GM18907 (cell line): ENCODE data around the gene FHOD1.

Source experiments
- ATAC-seq: cut with Tn5 transposase; IDR thresholded peaks from one replicate; pipeline ENCODE4 v1.9.1; 2021; ENCODE audit warnings: mild to moderate bottlenecking, moderate library complexity; ENCODE audit not compliant: unreplicated experiment

Gene FHOD1

DNA sequence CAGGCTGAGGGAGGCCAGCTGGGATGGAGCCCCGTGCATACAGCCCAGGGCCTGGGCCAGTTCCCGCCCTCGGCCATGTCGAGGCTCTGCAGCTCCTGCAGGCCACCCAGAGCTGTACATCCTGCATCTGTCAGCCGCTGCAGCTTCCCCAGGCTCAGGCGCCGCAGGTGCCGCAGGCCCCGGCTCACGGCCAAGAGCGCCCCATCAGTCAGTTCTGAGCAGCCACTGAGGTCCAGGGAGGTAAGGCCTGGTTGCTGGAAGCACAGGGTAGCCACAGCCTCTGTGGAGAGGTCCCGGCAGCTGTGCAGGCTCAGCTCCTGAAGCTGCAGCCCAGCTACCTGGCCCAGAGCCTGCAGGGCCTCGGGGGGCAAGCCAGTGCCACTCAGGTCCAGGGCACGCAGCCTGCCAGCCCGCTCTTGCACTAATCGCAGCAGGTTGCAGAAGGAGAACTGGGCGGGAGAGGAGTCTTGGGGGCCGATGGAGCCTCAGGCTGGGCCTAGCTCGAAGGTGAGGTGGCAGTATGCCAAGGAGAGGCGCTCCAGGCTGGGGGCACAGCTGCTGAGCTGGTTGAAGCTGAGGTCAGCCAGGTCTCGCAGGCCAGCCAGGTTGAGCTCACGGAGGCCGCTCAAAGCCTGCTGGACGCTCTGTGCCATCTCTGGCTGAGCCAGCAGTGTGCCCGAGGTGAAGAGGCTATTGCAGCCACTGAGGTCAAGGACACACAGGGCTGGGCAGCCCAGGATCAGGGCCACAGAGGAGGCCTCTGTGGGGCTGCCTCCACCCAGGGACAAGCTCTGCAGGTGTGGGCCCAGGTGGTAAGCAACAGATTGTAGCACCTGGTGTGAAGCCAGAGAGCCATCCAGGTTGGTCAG lies 37.0 kb downstream of the FHOD1 start:
- no peak for ATAC-seq

DNA sequence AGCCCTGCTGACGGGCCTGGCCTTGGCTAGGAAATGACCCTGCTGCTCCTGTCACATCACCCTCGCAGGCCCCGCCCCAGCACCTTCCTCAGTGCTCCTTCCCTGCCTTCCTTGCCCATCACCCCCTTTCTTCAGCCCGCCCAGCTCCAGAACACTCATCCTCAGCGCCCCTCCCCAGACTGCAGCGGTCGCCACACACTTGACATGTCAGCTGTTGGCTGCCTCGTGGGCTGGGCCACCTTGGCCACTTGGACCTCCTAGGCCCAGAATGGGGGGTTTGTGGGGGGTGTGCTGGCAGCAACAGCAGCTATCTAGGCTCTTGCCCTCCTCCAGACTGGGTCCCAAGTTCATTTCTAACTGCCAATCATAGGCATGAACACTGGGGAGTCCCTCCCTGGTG lies 37.7 kb downstream of the FHOD1 start:
- ATAC-seq = no peak

DNA sequence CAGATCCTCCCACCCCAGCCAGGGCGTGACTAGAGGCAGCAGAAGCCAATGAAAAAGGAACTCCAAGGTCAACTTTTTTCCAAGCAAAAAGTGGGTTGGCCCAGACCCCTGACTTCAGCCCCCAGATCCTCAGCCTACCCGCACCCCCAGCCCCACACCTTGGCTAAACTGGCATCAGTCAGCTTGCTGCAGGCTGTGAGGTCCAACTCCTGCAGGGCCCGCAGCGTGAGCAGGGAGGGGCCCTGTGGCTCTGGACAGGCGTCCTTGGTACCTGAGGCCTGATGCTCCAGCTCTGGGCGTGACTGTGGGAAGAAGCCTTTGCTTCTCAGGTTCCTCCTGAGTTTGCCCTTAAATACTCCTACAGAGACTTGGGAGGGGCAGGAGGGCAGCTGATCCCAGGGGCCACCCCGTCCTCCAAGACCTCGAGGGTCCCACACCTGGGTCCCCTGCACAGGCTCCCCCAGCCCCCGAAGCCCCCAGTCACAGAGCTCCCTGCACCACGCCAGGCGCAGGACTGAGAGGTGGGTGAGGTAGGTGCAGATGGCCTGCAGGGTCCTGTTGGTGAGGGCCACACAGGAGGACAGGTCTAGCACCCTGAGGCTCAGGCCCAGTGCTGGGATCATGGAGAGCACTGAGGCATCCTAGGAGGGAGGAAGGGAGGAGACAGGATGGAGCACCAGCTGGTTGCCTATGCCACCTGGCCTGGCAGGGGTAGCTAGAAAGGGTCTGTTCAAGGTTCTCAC lies 39.0 kb downstream of the FHOD1 start:
- no peak for ATAC-seq

DNA sequence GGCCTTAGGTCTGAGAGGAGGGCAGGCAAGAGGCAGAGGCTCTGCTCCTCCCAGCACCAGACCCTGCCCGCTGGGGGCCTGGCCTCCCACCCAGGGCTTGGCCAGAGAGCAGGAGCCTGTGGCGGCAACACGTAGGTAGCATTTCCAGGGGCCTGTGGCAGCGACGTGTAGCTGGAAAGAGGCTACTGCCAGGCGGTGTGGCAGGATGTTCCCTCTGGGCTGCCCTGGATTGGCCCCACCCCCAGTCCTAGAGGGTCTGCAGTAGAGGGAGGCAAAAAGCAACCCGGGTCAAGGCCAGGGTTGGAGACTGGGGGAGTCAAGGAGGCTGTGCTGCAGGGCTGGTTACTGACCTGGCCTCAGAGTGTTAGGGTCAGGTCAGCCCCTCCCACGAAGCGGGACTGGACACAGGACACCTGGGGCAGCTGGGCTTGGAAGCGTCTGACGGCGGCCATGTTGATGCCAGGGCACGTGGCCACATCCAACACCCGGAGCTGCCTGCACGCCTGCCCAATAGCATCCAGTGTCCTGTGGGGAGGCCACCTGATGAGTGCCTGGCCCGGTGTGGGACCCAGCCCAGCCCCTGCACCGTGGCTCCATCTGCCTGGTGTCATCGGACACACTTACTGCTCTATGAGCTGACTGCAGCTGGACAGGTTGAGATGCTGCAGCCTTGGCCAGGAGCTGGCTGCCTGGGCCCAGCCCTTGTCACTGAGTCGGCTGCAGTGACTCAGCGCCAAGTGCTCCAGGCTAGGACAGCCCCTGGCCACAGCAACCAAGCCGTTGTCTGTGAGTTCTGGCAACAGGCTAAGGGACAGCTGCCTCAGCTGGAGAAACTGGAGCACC lies 39.8 kb downstream of the FHOD1 start:
- ATAC-seq = no peak

DNA sequence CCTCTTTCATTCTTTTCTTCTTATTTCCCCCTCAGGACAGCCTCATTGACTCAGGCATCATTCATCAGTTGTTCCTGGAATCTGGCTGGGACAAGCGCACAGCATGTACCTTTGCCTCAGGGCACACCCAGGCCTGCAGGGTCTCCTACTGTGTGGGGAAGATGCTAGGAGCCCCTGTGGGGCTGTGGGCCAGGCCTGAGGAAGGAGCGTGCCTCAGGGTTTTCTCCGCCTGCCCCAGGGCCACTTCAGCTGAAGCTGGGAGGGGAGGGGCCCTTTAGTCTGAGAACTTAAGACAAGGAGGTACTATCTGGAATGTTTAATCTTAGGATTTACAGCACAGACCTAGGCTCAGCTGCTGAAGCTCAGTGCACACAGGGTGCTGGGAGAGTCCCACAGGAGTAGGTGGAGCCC lies 40.4 kb downstream of the FHOD1 start:
- ATAC-seq = no peak

DNA sequence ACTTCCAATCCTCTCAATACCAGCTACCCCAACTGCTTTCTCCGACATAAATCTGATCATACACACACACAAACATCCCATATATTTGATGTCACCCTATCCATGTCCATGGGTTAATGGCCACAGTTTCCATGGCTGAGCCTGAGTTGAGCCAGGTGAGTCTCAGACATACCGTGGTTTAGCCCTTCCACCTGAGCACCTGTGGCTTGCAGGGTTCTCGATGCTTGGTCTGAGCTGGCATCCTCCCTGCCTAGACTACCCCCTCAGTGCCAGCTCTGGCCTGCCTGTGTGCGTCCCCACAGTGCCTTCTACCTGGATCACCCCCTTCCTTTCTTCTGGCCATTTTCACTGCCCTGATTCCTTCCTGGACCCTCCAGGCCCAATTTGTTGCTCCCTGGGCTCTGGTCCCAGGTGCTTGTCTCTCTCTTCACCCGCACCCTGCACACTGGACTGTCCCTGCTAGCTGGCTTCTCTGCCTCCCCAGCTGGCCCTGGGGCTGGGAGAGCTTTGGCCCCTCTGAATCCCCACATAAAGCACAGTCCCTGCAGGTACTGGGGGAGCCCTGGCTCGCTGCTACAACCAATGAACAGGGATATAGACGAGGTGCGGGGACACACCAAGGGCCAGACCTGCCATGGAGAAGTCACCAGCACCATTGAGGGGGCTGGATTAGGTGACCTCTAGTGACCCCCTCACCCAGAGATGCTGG lies 41.0 kb downstream of the FHOD1 start:
- ATAC-seq = no peak

DNA sequence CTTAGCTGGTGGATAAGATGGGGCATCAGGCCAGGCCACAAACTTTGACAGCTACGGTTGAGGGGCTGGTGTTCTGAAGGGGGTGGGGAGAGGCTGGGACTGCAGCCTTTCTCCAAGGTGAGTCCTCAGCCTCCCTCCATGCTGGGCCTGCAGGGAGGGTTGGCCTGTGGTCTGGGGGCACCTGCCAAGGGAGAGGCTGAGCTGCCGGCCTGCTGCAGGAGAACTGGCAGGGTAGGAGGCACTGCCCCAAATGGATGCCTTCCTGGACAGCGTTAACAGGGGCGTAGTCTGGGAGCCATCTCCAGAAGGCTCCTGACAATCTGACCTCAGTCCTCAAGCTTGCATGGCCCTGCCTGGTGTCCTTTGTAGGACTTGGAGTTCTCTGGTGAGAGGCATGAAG lies 43.2 kb downstream of the FHOD1 start:
- no peak for ATAC-seq

DNA sequence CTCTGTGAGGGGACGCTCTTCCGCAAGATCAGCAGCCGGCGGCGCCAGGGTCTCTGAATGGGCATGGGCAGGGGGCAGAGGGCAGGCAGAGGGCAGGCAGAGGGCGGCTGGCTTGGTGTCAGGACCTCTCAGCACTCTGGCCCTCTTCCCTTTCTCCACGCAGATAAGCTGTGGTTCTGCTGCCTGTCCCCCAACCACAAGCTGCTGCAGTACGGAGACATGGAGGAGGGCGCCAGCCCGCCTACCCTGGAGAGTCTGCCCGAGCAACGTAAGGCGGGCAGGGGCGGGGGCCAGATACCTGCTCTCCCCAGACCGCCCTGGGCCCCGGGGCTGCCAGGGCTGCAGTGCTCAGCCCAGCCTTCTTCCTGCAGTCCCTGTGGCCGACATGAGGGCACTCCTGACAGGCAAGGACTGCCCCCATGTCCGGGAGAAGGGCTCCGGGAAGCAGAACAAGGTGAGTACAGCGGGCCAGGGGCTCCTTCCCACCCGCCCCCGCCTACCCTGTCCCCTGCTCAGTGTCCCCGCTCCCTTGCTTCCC lies 44.3 kb downstream of the FHOD1 start:
- ATAC-seq = no peak

DNA sequence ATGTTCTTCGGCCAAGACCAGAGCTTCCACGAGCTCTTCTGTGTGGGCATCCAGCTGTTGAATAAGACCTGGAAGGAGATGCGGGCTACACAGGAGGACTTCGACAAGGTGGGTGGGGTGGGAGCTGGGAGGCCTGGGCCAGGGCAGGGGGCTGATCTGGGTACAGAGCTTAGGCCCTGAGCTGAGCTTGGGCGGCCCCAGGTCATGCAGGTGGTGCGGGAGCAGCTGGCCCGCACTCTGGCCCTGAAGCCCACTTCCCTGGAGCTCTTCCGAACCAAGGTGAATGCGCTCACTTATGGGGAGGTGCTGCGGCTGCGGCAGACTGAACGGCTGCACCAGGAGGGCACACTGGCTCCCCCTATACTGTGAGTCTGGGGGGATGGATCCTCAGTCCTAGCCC lies 44.9 kb downstream of the FHOD1 start:
- no peak for ATAC-seq

DNA sequence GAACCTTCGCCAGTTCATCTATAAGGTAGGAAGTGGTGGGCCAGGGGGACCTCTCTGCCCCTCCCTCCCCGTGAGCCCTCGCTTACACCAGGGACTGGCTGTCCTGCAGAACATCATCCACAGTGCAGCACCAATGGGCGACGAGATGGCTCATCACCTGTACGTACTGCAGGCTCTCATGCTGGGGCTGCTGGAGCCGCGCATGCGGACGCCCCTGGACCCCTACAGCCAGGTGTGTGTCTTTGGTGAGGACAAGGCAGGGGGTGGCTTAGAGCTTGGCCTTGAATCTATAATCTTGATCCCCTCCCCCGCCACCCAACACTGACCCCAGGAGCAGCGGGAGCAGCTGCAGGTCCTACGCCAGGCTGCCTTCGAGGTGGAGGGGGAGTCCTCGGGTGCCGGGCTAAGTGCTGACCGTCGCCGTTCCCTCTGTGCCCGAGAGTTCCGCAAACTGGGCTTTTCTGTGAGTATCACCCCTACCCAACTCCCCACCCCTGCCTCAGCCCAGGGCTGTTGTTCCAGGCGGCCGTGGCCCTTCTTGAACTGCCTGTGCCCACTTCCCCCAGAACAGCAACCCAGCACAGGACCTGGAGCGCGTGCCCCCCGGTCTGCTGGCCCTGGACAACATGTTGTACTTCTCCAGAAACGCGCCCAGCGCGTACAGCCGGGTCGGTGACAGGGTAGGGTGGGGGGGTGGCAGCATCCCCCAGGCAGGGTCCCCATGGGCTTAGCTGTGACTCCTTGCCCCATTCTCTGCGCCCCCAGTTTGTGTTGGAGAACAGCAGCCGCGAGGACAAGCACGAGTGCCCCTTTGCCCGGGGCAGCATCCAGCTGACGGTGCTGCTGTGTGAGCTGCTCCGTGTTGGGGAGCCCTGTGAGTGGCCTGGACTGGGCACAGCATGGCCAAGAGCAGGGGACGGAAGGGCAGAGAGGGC lies 45.6 kb downstream of the FHOD1 start:
- ATAC-seq = no peak

DNA sequence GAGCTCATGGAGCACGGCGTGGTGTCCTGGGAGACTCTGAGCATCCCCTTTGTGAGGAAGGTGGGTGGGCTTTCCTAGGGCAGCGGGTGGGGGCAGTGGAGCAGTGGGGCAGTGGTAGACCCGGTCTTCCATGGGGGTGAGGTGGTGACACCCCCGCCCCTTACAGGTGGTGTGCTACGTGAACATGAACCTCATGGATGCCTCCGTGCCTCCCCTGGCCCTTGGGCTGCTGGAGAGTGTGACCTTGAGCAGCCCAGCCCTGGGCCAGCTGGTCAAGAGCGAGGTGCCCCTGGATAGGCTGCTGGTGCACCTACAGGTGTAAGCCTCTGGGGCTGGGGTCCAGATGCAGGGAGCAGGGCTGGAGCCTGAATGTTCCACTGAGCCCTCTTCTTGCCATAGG lies 46.8 kb downstream of the FHOD1 start:
- ATAC-seq = no peak

DNA sequence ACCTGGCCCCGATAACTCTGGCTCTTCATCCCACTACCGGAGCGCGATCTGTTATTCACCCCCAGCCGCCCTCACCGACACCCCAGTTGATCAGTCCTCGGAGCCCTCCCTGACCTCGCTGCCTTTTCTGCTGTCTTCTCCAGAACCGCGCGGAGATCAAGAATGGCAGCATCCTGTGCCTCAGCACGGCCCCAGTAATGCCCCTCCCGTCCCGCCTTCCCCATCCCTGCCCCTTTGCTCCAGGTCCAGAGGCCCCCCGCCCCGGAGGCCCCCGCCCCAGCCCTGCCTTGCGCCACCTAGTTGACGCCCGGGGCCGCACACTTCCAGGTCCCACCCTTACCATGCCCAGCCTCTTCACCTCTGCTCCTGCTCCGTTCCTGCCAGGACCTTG lies 47.5 kb downstream of the FHOD1 start:
- ATAC-seq = no peak

DNA sequence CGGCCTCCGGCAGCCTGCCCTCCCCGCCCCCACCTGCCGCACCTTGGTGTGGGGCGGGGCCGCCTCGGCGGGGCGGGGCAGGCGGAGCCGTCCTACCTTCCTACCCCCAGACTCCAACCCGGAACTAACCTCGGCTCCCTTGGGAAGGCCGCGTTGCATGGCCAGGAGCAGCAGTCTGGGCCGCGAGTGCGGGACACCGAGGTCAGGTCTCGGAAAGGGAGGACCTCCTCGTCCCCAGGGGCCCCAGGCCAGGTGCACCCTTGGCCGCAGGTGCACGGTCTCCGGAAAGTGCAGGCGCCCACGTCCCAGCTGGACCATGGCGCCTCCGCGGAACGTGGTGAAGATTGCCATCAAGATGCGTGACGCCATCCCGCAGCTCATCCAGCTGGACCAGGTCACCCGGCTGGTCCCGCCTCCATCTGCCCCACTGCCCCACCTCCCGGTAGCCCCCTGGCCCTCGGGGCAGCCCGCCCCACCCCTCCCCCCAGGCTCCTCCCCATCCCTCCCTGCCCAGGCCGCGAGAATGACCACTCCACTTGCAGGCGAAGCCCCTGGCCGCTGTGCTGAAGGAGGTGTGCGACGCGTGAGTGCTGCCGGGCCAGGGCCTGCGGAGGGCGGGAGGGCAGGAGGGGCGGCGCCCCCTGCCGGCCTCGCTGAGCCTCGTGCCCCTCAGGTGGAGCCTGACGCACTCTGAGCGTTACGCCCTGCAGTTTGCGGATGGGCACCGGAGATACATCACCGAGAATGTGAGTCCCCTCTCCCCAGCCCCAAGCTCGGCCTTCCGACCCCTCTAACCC lies 48.1 kb downstream of the FHOD1 start, which contains the start of gene ELMO3:
ELMO3 (plus strand) TSS at position 121 of the 797 bp plus-strand sequence; CDS start at position 317, 196 bp downstream.
- no peak for ATAC-seq

DNA sequence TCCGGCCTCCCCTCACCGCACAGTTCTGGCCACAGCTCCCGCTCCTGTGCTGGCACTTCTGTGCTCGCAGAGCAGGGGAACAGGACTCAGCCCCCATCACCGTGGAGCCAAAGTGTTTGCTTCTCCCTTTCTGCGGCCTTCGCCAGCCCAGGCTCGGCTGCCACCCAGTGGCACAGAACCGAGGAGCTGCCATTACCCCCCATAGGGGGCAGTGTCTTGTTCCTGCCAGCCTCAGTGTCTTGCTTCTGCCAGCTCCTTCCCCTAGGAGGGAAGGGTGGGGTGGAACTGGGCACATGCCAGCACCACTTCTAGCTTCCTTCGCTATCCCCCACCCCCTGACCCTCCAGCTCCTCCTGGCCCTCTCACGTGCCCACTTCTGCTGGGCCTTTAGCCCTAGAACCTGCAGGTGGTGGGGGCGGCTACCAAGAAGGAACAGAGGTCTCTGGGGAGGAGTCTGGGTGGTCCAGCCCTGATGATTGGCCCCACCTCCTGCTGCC lies 49.0 kb downstream of the FHOD1 start:
- no peak for ATAC-seq

DNA sequence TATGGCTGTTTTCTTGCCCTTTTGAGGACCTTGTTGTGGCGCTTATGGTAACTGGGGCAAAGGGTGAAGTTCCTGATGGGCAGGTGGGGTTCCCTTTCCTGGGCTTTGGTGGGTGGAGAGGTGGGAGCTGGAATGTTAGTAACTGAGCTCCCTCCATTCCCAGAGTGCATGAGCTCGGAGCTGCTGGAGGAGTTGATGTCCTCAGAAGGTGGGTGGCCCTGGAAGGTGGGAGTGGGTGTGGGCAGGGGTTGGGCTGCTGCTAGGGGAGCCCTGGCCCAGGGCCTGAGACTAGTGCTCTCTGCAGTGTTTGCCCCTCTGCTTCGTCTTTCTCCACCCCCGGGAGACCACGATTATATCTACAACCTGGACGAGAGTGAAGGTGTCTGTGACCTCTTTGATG lies 49.6 kb downstream of the FHOD1 start:
- ATAC-seq = no peak

DNA sequence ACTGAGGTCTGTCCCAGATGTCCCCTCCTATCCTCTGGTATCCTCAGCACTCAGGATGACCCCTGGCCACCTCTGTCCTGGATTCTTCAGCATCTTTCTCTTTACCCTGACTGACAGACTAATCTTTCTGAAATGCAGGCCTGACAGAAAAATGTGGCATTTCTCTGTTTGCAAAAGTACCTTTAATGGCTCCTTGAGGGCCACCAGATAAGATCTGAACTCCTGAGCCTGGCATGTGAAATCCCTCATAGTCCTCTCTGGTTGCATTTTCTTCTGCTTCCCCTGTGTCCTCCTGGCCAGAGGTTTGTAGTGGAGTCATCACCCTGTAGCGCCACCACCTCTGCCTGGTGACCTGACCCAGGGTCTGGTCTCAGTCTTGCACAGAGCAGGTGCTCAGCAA lies 50.4 kb downstream of the FHOD1 start:
- no peak for ATAC-seq

DNA sequence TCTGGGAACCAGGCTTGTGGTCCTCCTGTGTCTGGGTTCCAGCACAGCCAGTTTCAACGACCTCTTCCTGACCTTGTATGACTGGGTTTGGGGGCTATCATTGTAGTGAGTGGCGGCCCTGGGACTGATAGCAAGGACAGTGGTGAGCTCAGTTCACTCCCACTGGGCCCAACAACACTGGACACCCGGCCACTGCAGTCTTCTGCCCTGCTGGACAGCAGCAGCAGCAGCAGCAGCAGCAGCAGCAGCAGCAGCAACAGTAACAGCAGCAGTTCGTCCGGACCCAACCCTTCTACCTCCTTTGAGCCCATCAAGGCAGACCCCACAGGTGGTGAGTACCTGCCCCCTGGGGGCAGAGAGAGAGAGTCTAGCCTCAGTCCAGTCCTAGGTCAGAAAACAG lies 51.6 kb downstream of the FHOD1 start:
- ATAC-seq = no peak

DNA sequence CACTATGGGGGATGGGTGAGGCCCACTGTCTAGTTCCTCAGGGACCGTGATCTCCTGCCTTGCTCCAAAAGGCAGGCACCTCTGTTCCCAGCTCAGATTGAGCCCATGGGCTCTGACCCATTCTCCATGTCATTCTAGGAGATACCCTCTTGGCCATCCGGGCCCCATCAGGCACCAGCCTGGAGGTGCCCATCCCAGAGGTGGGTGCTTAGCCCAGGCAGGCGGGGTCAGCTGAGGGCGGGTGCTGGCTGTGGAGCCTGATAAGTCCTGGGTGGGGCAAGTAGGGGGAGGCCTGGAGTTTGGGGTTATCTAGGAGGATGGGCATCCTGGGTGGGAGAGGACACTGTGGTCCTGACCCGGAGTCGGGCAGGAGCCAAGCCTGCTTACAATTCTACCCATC lies 53.0 kb downstream of the FHOD1 start:
- ATAC-seq = no peak
